Measurements from ENCODE around the gene MFGE8. TPM values are rescaled to one million over a fixed set of nuclear protein-coding genes. Genes with fewer than 3 reads are reported as not detected.

Gene MFGE8
- total RNA-seq, 1 experiment from 2014 or later = 151 TPM

GRCh38 chr15:88858934-88859333 lies 54.2 kb downstream of the MFGE8 start:
- H3K27me3 ChIP-seq (ENCODE audit: control insufficient read depth, insufficient read depth, low read length) = no peaks in the 10 kb centered on the region
- no peaks in the 10 kb centered on the region for H3K36me3 ChIP-seq (replicated peaks; ENCODE audit: control insufficient read depth, insufficient read depth, low read length)
- no peak for DNase-seq
- H3K4me3 ChIP-seq (ENCODE audit: insufficient read depth, low read depth, low read length) = no peak overlapping the region

- H3K27me3 ChIP-seq (ENCODE audit: control insufficient read depth, insufficient read depth, low read length) = no peaks in the 10 kb centered on the region
- no peak overlapping the region for H3K4me3 ChIP-seq (ENCODE audit: insufficient read depth, low read depth, low read length)
- no peaks in the 10 kb centered on the region for H3K36me3 ChIP-seq (replicated peaks; ENCODE audit: control insufficient read depth, insufficient read depth, low read length)
- DNase-seq = no peak
These were observed 60.7 kb downstream of the MFGE8 start for GRCh38 chr15:88852476-88852875.

- H3K36me3 ChIP-seq (replicated peaks; ENCODE audit: control insufficient read depth, insufficient read depth, low read length) = no peaks in the 10 kb centered on the region
- DNase-seq = no peak
These were observed 63.7 kb downstream of the MFGE8 start for GRCh38 chr15:88849376-88850072.

More at GRCh38 chr15:88849376-88850072, 63.7 kb downstream of the MFGE8 start:
- Histone ChIP-seq H3K4me3 (ENCODE audit: insufficient read depth, low read depth, low read length) (no peak overlapping the region), H3K27me3 (ENCODE audit: control insufficient read depth, insufficient read depth, low read length) (no peaks in the 10 kb centered on the region)

Other genes with a start within 250 kb of the MFGE8 start
- gene ACAN, start 109.9 kb downstream of the MFGE8 start, total RNA-seq (2014; rRNA removed; shearing (Covaris generic)) = 0.33 and 0.59 TPM in 2 replicates
- gene HAPLN3, start 17.8 kb downstream of the MFGE8 start, total RNA-seq (2014; rRNA removed; shearing (Covaris generic)) = 8.1 and 11.5 TPM in 2 replicates
- gene ABHD2, start 175.1 kb upstream of the MFGE8 start, total RNA-seq (2014; rRNA removed; shearing (Covaris generic)) = 11.5 and 14.9 TPM in 2 replicates

Data from H7 (cell line).